Measurements from ENCODE around the gene COG1. TPM values are rescaled to one million over a fixed set of nuclear protein-coding genes. Genes with fewer than 3 reads are reported as not detected.

The COG1 gene
- total RNA-seq, 4 donors from 2014 or later: 18.8 to 61.6 (median 22.7) TPM

GRCh38 chr17:73186283-73187050 is 6.4 kb upstream of the COG1 start:
- Histone ChIP-seq H3K4me1 (no peaks in the 10 kb centered on the region), H3K27me3 (no peaks in the 10 kb centered on the region), H3K27ac (no peak overlapping the region), H3K36me3 (no peaks in the 10 kb centered on the region), H3K9me3 (no peaks in the 10 kb centered on the region), H3K4me3 (no peak overlapping the region)
- no peak for TF ChIP-seq CTCF (IDR thresholded peaks at IDR 0.05)
- no peak for TF ChIP-seq POLR2A (IDR thresholded peaks at IDR 0.05)
- intact Hi-C loops (cut with DNase I; ENCODE audit: low total_unique reads): no loop called here
- DNase-seq: no peak

GRCh38 chr17:73187203-73187769 is 5.6 kb upstream of the COG1 start:
- intact Hi-C loops (cut with DNase I; ENCODE audit: low total_unique reads): no loop called here
- H3K36me3 ChIP-seq: no peaks in the 10 kb centered on the region
- no peak for DNase-seq

GRCh38 chr17:73188011-73188410 is 4.8 kb upstream of the COG1 start:
- Histone ChIP-seq H3K9me3 (no peaks in the 10 kb centered on the region), H3K4me3 (no peak overlapping the region), H3K27ac (no peak overlapping the region), H3K36me3 (no peaks in the 10 kb centered on the region), H3K27me3 (no peaks in the 10 kb centered on the region), H3K4me1 (no peaks in the 10 kb centered on the region)
- intact Hi-C loops (cut with DNase I; ENCODE audit: low total_unique reads): no loop called here
- TF ChIP-seq POLR2A (IDR thresholded peaks at IDR 0.05): no peak
- no peak for TF ChIP-seq CTCF (IDR thresholded peaks at IDR 0.05)
- no peak for DNase-seq

More at GRCh38 chr17:73187203-73187769, 5.6 kb upstream of the COG1 start:
- TF ChIP-seq CTCF (IDR thresholded peaks at IDR 0.05) (no peak), POLR2A (IDR thresholded peaks at IDR 0.05) (no peak)
- no peaks in the 10 kb centered on the region for H3K4me1 ChIP-seq
- H3K9me3 ChIP-seq: no peaks in the 10 kb centered on the region
- H3K27ac ChIP-seq: no peak overlapping the region
- H3K4me3 ChIP-seq: no peak overlapping the region
- H3K27me3 ChIP-seq: no peaks in the 10 kb centered on the region

- no peak for DNase-seq
- no peak for TF ChIP-seq POLR2A (IDR thresholded peaks at IDR 0.05)
- H3K4me3 ChIP-seq: no peak overlapping the region
- no peaks in the 10 kb centered on the region for H3K9me3 ChIP-seq
- H3K27ac ChIP-seq: no peak overlapping the region
- intact Hi-C loops (cut with DNase I; ENCODE audit: low total_unique reads): no loop called here
- H3K36me3 ChIP-seq: no peaks in the 10 kb centered on the region
- H3K27me3 ChIP-seq: no peaks in the 10 kb centered on the region
- no peaks in the 10 kb centered on the region for H3K4me1 ChIP-seq
Measured at GRCh38 chr17:73189417-73190099, 3.3 kb upstream of the COG1 start.

GRCh38 chr17:73191443-73192205 is 1.2 kb upstream of the COG1 start:
- DNase-seq: peak; percentile 65 to 67
- peak; percentile 66 to 83 (median 76) for TF ChIP-seq CTCF (IDR thresholded peaks at IDR 0.05)
- no peak for TF ChIP-seq POLR2A (IDR thresholded peaks at IDR 0.05)
- Histone ChIP-seq H3K27me3 (no peaks in the 10 kb centered on the region), H3K36me3 (no peaks in the 10 kb centered on the region), H3K4me1 (no peaks in the 10 kb centered on the region), H3K4me3 (peak overlapping the region; percentile 51 to 87), H3K9me3 (no peaks in the 10 kb centered on the region), H3K27ac (peak overlapping the region; percentile 85 to 88)
- intact Hi-C loops (cut with DNase I; ENCODE audit: low total_unique reads): no loop called here

Measured in uterus (tissue), 4 donors.